GM12878 (cell line): ENCODE results near the gene IQGAP1. TPM values are rescaled to one million over a fixed set of nuclear protein-coding genes. Genes with fewer than 3 reads are reported as not detected.
"Not testable (repeated sequence)": the region's sequence is repeated elsewhere in the genome, so short reads cannot be mapped to it uniquely, and the experiment has no call there.

Experiments used
- ATAC-seq: fragments of 200-7000 bp; cut with Tn5 transposase; 3 replicates; pipeline ENCODE4 v1.9.1; 2020; ENCODE audit warnings: mild to moderate bottlenecking, moderate library complexity
- BruUV-seq: library from RNA; stranded (reverse); fragments of 400-500 nt; replicated peaks from 2 replicates; lab custom pipeline; 2021; lab: Mats Ljungman, UMichigan
- CTCF ChIA-PET: fragments of 300-600 bp; sonication (Branson Sonifier 250); formaldehyde crosslinking; extraction: SDS; loops from one replicate; lab custom pipeline; 2021; ENCODE audit warnings: inconsistent platforms; lab: Yijun Ruan, JAX
- POLR2A ChIA-PET: fragments of 350-600 bp; formaldehyde crosslinking; extraction: SDS; loops from one replicate; lab custom pipeline; 2021; ENCODE audit warnings: inconsistent platforms; lab: Charles Lee
- RAD21 ChIA-PET: fragments of 300-600 bp; sonication (Branson Sonifier 250); formaldehyde crosslinking; loops from one replicate; lab custom pipeline; 2023; ENCODE audit warnings: antibody characterized with exemption; ENCODE audit not compliant: unreplicated experiment; lab: Charles Lee
- SMC1A ChIA-PET: fragments of 300-600 bp; sonication (Branson Sonifier 250); formaldehyde crosslinking; loops from one replicate; lab custom pipeline; 2023; ENCODE audit not compliant: unreplicated experiment, uncharacterized antibody; lab: Charles Lee
- DNase-seq: peaks from one replicate; pipeline ENCODE4 v3.0.0-alpha.2; 2011; ENCODE audit warnings: low read depth, low spot score
- FAIRE-seq: peaks from 3 replicates; lab custom pipeline; 2011; peaks lifted over from hg19 to GRCh38; lab: Jason Lieb, UNC
- H2AFZ ChIP-seq: 2 replicates; pipeline ENCODE4 v1.6.0; 2011; ENCODE audit warnings: low read depth, low read length, control low read depth; ENCODE audit not compliant: control insufficient read depth
- H3K27ac ChIP-seq: 2 replicates; pipeline ENCODE4 v1.5.1; 2011; ENCODE audit warnings: control low read depth; ENCODE audit not compliant: control insufficient read depth, insufficient read depth
- H3K27me3 ChIP-seq, 2 experiments: replicated peaks in 1 of 2; 2 replicates each; pipeline versions ENCODE4 v1.6.0 to v1.6.1; 2011; ENCODE audit warnings: low read length in 1 of 2; ENCODE audit not compliant: control insufficient read depth in 2 of 2, insufficient read depth in 2 of 2
- H3K36me3 ChIP-seq, 2 experiments: 2 replicates each; pipeline ENCODE4 v1.5.1; 2011; ENCODE audit warnings: low read length in 1 of 2; ENCODE audit not compliant: control insufficient read depth in 2 of 2, insufficient read depth in 2 of 2
- H3K4me1 ChIP-seq: 2 replicates; pipeline ENCODE4 v1.6.1; 2011; ENCODE audit warnings: mild to moderate bottlenecking, low read length, moderate library complexity, mixed read lengths; ENCODE audit not compliant: control insufficient read depth, insufficient read depth
- H3K4me2 ChIP-seq: 2 replicates; pipeline ENCODE4 v1.6.0; 2011; ENCODE audit warnings: control low read depth; ENCODE audit not compliant: control insufficient read depth, insufficient read depth
- H3K4me3 ChIP-seq: fragments of 200-600 bp; sonication (generic); 2 replicates; pipeline ENCODE4 v1.5.1; 2016
- H3K79me2 ChIP-seq: 2 replicates; pipeline ENCODE4 v1.6.0; 2011; ENCODE audit warnings: low read length; ENCODE audit not compliant: control insufficient read depth, insufficient read depth
- H3K9ac ChIP-seq: 2 replicates; pipeline ENCODE4 v1.8.0; 2011; ENCODE audit warnings: low read length, control low read depth, mixed read lengths; ENCODE audit not compliant: control insufficient read depth, insufficient read depth
- H3K9me3 ChIP-seq: replicated peaks from 3 replicates; pipeline ENCODE4 v1.5.1; 2011; ENCODE audit warnings: mild to moderate bottlenecking, low read length; ENCODE audit not compliant: control insufficient read depth, insufficient read depth
- H4K20me1 ChIP-seq: 2 replicates; pipeline ENCODE4 v1.6.0; 2011; ENCODE audit not compliant: control insufficient read depth, insufficient read depth
- ATF7 ChIP-seq: fragments of 450-650 bp; IDR thresholded peaks from 2 replicates; pipeline ENCODE4 v1.6.1; 2016; ENCODE audit warnings: low read depth, mild to moderate bottlenecking
- BCL11A ChIP-seq: IDR thresholded peaks from 2 replicates; pipeline ENCODE4 v1.6.1; 2011; ENCODE audit warnings: low read depth, low read length
- CBFB ChIP-seq: IDR thresholded peaks from 2 replicates; pipeline ENCODE4 v1.6.1; 2016; ENCODE audit warnings: antibody characterized with exemption, low read depth
- FOS ChIP-seq: IDR thresholded peaks from 3 replicates; pipeline ENCODE4 v1.6.1; 2011; ENCODE audit warnings: borderline replicate concordance; ENCODE audit not compliant: insufficient read length; ENCODE audit errors: extremely low read depth
- IRF4 ChIP-seq: IDR thresholded peaks from 2 replicates; pipeline ENCODE4 v1.6.1; 2011; ENCODE audit warnings: low read depth, low read length
- RAD21 ChIP-seq: IDR thresholded peaks from 2 replicates; pipeline ENCODE4 v1.6.1; 2011; ENCODE audit warnings: mild to moderate bottlenecking, low read depth, low read length, moderate library complexity; ENCODE audit not compliant: insufficient read depth
- WGBS: methylation state at CpG from one replicate; pipeline ENCODE4 v1.1.6; 2016; ENCODE audit warnings: low lambda C conversion rate; ENCODE audit not compliant: insufficient replicate concordance, insufficient coverage; ENCODE audit errors: missing lambda C conversion rate; 5-methylcytosine and 5-hydroxymethylcytosine counted together
- in situ Hi-C: fragments of 300-500 bp; cut with MboI; formaldehyde crosslinking; loops from 9 replicates; pipeline ENCODE4 v1.14.3; 2018; ENCODE audit warnings: mixed read lengths
- intact Hi-C: fragments of 100-400 bp; cut with micrococcal nuclease; formaldehyde crosslinking; loops from one replicate; pipeline ENCODE4 v1.14.2; 2022; ENCODE audit not compliant: unreplicated experiment
- polyA plus RNA-seq, 11 experiments: library from polyadenylated mRNA; depleted of rRNA in 4 of 11; unstranded in 6 of 11; stranded (reverse) in 5 of 11; fragments of >200 nt; fragmentation: Nextera tagmentation in 4 of 11; fragmentation: Illumina TruSeq in 1 of 11; extraction: Ambion mirVana in 4 of 11; extraction: Trizol in 1 of 11; gene quantifications; 1 replicate in 1 of 11; 2 replicates in 10 of 11; pipeline versions ENCODE4 v1.2.1 to v1.2.3, GENCODE V29; 2011 to 2016; ENCODE audit warnings: inconsistent platforms in 2 of 11, missing spikeins in 2 of 11, low read depth in 1 of 11
- total RNA-seq, 4 experiments: library from RNA; depleted of rRNA in 3 of 4; stranded (reverse); fragments of >200 nt in 3 of 4; fragmentation: Illumina TruSeq in 1 of 4; extraction: Trizol in 1 of 4; gene quantifications; 2 replicates each; pipeline versions ENCODE4 v1.2.1 to v1.2.3, GENCODE V29; 2013 to 2021
- TF ChIP-seq, protein P1 (sequence below): IDR thresholded peaks from 2 replicates; pipeline ENCODE4 v1.6.1; 2012; ENCODE audit warnings: mild to moderate bottlenecking, low read depth, low read length
- TF ChIP-seq, protein P2 (sequence below): fragments of 450-650 bp; IDR thresholded peaks from 2 replicates; pipeline ENCODE4 v1.6.1; 2014; ENCODE audit warnings: mild to moderate bottlenecking

Gene IQGAP1
- total and polyA plus RNA-seq, 10 of the 15 experiments (the other 5 are each of a cell fraction or from before 2014, with no cell fraction given), result 65.2 to 250 (median 112) TPM

DNA sequence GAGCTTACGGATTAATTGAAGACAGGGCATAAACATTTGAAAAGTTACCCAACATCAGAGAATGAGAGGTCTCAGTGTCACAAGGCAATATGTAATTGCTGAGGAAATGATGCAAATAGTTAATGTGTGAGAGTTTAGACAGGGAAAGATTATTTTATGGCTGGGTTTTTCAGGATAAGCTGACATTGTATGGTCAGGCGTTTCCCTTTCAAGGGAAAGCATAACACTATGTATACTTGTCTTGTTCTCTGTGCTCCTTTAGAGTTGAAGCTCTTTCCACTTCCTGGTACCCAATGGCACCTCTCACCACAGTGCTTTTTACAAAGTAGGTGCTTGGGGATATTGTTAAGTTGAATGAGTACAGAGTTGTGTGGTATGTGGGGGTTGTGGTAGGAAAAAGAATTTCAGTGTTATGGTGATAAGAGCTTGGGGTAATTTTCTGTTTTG is 19.9 kb downstream of the IQGAP1 start (continued):
- no peak for TF ChIP-seq IRF4
- TF ChIP-seq, protein P1, sequence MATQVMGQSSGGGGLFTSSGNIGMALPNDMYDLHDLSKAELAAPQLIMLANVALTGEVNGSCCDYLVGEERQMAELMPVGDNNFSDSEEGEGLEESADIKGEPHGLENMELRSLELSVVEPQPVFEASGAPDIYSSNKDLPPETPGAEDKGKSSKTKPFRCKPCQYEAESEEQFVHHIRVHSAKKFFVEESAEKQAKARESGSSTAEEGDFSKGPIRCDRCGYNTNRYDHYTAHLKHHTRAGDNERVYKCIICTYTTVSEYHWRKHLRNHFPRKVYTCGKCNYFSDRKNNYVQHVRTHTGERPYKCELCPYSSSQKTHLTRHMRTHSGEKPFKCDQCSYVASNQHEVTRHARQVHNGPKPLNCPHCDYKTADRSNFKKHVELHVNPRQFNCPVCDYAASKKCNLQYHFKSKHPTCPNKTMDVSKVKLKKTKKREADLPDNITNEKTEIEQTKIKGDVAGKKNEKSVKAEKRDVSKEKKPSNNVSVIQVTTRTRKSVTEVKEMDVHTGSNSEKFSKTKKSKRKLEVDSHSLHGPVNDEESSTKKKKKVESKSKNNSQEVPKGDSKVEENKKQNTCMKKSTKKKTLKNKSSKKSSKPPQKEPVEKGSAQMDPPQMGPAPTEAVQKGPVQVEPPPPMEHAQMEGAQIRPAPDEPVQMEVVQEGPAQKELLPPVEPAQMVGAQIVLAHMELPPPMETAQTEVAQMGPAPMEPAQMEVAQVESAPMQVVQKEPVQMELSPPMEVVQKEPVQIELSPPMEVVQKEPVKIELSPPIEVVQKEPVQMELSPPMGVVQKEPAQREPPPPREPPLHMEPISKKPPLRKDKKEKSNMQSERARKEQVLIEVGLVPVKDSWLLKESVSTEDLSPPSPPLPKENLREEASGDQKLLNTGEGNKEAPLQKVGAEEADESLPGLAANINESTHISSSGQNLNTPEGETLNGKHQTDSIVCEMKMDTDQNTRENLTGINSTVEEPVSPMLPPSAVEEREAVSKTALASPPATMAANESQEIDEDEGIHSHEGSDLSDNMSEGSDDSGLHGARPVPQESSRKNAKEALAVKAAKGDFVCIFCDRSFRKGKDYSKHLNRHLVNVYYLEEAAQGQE, result no peak
- TF ChIP-seq CBFB, result no peak

DNA sequence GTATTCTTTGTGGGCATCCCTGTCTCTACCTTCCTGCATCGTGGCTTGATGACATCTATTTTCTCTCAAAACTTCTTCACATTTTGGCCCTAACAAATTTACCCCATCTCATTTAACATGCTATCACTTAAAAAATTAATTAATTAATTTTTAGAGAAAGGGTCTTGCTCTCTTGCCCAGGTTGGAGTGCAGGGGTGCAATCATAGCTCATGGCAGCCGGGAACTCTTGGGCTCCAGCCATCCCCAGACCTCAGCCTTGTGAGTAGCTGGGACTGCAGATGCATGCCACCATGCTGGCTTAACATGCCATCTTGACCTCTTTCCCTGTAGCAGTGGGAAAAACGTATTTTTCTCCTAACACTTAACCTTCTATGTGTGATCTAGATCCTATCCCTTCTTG is 20.6 kb downstream of the IQGAP1 start:
- ChIA-PET SMC1A (interaction anchor here (1.1 to 1.9 kb wide), 4 partner anchors 11 to 115 kb away, joined by 3 to 6 read pairs (median 4); no protein-coding TSS in a partner anchor), POLR2A (interaction anchor here (0.6 to 2.0 kb wide), 5 partner anchors 13 to 112 kb away, joined by 3 to 11 read pairs (median 4); partner anchors contain the start of gene IQGAP1), RAD21 (interaction anchor here (1.2 kb wide), 2 partner anchors 20 to 89 kb away, joined by 4 read pairs; partner anchors contain the start of gene IQGAP1), CTCF (interaction anchor here (0.8 kb wide), 1 partner anchor 14 kb away, joined by 4 read pairs; no protein-coding TSS in a partner anchor)
- H3K36me3 ChIP-seq, result peaks cover 0 to 2% of the 10 kb centered on the region in 2 experiments; a peak in 1 of 4 replicates
- ATAC-seq (no peak), DNase-seq (no peak), FAIRE-seq (no peak)
- peaks cover 68% of the 10 kb centered on the region for H3K79me2 ChIP-seq
- H3K9ac ChIP-seq, result no peak overlapping the region
- no peak overlapping the region for H3K4me3 ChIP-seq
- no TSS peak for BruUV-seq
- H4K20me1 ChIP-seq, result no peaks in the 10 kb centered on the region
- H3K9me3 ChIP-seq, result peaks cover 2% of the 10 kb centered on the region; the same call in 1 of the 3 replicates
- no peak overlapping the region for H2AFZ ChIP-seq
- H3K4me1 ChIP-seq, result peaks cover 21% of the 10 kb centered on the region
- no peak overlapping the region for H3K4me2 ChIP-seq
- H3K27ac ChIP-seq, result no peak overlapping the region
- WGBS, result 100% methylated on average over 3 of the region's 3 CpGs
- in situ Hi-C loops, result no loop called here
- intact Hi-C loops, result no loop called here
- TF ChIP-seq, protein P2, sequence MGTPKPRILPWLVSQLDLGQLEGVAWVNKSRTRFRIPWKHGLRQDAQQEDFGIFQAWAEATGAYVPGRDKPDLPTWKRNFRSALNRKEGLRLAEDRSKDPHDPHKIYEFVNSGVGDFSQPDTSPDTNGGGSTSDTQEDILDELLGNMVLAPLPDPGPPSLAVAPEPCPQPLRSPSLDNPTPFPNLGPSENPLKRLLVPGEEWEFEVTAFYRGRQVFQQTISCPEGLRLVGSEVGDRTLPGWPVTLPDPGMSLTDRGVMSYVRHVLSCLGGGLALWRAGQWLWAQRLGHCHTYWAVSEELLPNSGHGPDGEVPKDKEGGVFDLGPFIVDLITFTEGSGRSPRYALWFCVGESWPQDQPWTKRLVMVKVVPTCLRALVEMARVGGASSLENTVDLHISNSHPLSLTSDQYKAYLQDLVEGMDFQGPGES, result no peak
- TF ChIP-seq RAD21 (no peak), BCL11A (no peak), ATF7 (no peak), FOS (no peak)
- no peaks in the 10 kb centered on the region for H3K27me3 ChIP-seq

DNA sequence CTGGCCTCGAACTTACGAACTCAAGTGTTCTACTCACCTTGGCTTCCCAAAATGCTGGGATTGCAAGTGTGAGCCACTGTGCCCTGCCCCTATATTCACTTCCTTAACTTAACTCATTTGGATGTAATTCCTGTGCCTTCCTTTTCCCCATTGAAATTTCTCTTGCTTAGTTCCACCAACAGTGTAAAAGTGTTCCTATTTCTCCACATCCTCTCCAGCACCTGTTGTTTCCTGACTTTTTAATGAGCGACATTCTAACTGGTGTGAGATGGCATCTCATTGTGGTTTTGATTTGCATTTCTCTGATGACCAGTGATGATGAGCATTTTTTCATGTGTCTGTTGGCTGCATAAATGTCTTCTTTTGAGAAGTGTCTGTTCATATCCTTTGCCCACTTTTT is 21.5 kb downstream of the IQGAP1 start:
- Histone ChIP-seq H3K4me1 (peaks cover 23% of the 10 kb centered on the region), H3K79me2 (peaks cover 68% of the 10 kb centered on the region)
- FAIRE-seq, H2AFZ ChIP-seq, H3K9ac ChIP-seq, H3K27me3 ChIP-seq, ATAC-seq, in situ Hi-C loops, H3K36me3 ChIP-seq, DNase-seq, CTCF ChIA-PET, H4K20me1 ChIP-seq, BruUV-seq, H3K9me3 ChIP-seq, RAD21 ChIA-PET, H3K27ac ChIP-seq, POLR2A ChIA-PET, H3K4me3 ChIP-seq, intact Hi-C loops, SMC1A ChIA-PET, H3K4me2 ChIP-seq: not testable (repeated sequence)
- WGBS, result 76% methylated on average over 3 of the region's 3 CpGs
